ENCODE data around the gene TSPO. TPM values are rescaled to one million over a fixed set of nuclear protein-coding genes. Genes with fewer than 3 reads are reported as not detected.

Gene TSPO
- total and polyA plus RNA-seq, 9 of the 15 experiments (the other 6 are each of a cell fraction or from before 2014, with no cell fraction given), result 4.9 to 126 (median 25.3) TPM

DNA sequence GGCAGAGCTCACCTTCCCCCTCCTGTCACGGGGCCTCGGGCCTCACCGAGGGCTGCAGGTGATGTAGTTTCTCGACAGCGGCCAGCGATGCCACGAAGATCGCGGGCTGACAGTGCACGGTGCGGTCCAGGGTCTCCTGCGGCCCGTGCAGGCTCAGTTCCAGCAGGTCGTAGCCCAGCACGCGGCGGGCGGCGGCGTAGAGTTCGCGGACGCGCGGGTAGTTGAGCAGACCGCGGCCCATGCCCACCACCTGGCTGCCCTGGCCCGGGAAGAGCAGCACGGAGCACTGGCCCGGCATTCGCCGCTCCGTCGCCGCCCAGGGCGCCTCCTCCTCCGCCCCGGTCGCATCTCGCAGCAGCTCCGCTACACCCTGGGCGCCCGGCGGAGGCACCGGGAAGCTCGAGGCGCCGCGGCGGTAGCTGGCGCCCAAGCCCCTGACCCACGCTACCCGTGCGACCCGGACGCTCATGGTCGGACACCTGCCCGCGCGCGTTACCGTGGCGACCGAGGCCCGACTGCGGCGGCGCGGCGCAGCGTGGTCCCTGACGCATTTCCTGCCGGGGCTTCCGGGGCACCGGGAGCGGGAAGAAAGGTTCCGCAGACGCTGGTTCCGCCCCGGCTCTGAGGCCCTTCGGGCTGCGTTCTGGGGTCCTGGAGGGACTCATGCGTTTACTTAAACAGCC is 8.3 kb upstream of the TSPO start, which contains the start of gene MCAT (continued):
- TF ChIP-seq, protein P1, sequence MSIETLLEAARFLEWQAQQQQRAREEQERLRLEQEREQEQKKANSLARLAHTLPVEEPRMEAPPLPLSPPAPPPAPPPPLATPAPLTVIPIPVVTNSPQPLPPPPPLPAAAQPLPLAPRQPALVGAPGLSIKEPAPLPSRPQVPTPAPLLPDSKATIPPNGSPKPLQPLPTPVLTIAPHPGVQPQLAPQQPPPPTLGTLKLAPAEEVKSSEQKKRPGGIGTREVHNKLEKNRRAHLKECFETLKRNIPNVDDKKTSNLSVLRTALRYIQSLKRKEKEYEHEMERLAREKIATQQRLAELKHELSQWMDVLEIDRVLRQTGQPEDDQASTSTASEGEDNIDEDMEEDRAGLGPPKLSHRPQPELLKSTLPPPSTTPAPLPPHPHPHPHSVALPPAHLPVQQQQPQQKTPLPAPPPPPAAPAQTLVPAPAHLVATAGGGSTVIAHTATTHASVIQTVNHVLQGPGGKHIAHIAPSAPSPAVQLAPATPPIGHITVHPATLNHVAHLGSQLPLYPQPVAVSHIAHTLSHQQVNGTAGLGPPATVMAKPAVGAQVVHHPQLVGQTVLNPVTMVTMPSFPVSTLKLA (conservative IDR thresholded peaks at IDR 0.05), result peak; percentile 68 to 87
- TF ChIP-seq, protein P2, sequence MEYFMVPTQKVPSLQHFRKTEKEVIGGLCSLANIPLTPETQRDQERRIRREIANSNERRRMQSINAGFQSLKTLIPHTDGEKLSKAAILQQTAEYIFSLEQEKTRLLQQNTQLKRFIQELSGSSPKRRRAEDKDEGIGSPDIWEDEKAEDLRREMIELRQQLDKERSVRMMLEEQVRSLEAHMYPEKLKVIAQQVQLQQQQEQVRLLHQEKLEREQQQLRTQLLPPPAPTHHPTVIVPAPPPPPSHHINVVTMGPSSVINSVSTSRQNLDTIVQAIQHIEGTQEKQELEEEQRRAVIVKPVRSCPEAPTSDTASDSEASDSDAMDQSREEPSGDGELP (CRISPR knock-in tag; IDR thresholded peaks at IDR 0.05; ENCODE audit: borderline replicate concordance), result peak; percentile 23; the same call in 1 of the 2 replicates
- TF ChIP-seq TFE3 (CRISPR knock-in tag; IDR thresholded peaks at IDR 0.05) (no peak), TEAD4 (IDR thresholded peaks at IDR 0.05; ENCODE audit: low read length) (no peak), TEAD4 (CRISPR knock-in tag; IDR thresholded peaks at IDR 0.05; ENCODE audit: borderline replicate concordance) (no peak), ZNF280A (IDR thresholded peaks at IDR 0.05; ENCODE audit: low read depth, partially characterized antibody) (no peak), ASH1L (IDR thresholded peaks at IDR 0.05; ENCODE audit: borderline replicate concordance, low read depth, partially characterized antibody) (no peak), HMGN3 (IDR thresholded peaks at IDR 0.05; ENCODE audit: borderline replicate concordance, extremely low read depth, insufficient read length, low read depth, low read length) (peak; percentile 33), ZNF778 (CRISPR knock-in tag; IDR thresholded peaks at IDR 0.05) (no peak), NCOA6 (IDR thresholded peaks at IDR 0.05) (peak; percentile 71), SMC3 (conservative IDR thresholded peaks at IDR 0.05; ENCODE audit: insufficient read depth, low read depth, low read length) (0 out of 2 replicates have a peak, but pooled peaks have one; percentile 5), BDP1 (IDR thresholded peaks at IDR 0.05; ENCODE audit: insufficient read depth, insufficient read length) (no peak), DPF2 (IDR thresholded peaks at IDR 0.05) (no peak), BACH1 (tag; IDR thresholded peaks at IDR 0.05) (no peak), ZNF133 (CRISPR knock-in tag; IDR thresholded peaks at IDR 0.05) (no peak), FOXJ2 (tag; IDR thresholded peaks at IDR 0.05) (no peak), E2F3 (CRISPR knock-in tag; IDR thresholded peaks at IDR 0.05) (no peak), TEAD1 (CRISPR knock-in tag; IDR thresholded peaks at IDR 0.05) (peak in 1 of 2 experiments; percentile 65; a peak in 1 of 4 replicates), MBD2 (IDR thresholded peaks at IDR 0.05; ENCODE audit: borderline replicate concordance, low read depth) (0 out of 2 replicates have a peak, but pooled peaks have one; percentile 34), KDM2B (CRISPR knock-in tag; IDR thresholded peaks at IDR 0.05) (no peak)
- TF ChIP-seq, protein P3, sequence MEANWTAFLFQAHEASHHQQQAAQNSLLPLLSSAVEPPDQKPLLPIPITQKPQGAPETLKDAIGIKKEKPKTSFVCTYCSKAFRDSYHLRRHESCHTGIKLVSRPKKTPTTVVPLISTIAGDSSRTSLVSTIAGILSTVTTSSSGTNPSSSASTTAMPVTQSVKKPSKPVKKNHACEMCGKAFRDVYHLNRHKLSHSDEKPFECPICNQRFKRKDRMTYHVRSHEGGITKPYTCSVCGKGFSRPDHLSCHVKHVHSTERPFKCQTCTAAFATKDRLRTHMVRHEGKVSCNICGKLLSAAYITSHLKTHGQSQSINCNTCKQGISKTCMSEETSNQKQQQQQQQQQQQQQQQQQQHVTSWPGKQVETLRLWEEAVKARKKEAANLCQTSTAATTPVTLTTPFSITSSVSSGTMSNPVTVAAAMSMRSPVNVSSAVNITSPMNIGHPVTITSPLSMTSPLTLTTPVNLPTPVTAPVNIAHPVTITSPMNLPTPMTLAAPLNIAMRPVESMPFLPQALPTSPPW (CRISPR knock-in tag; IDR thresholded peaks at IDR 0.05), result no peak
